ENCODE data around the gene ZBTB42. TPM values are rescaled to one million over a fixed set of nuclear protein-coding genes. Genes with fewer than 3 reads are reported as not detected.

Gene ZBTB42
- total and polyA plus RNA-seq, 2 of the 13 experiments (the other 11 are each of a cell fraction or from before 2014, with no cell fraction given) = 2.8 to 4.2 TPM

DNA sequence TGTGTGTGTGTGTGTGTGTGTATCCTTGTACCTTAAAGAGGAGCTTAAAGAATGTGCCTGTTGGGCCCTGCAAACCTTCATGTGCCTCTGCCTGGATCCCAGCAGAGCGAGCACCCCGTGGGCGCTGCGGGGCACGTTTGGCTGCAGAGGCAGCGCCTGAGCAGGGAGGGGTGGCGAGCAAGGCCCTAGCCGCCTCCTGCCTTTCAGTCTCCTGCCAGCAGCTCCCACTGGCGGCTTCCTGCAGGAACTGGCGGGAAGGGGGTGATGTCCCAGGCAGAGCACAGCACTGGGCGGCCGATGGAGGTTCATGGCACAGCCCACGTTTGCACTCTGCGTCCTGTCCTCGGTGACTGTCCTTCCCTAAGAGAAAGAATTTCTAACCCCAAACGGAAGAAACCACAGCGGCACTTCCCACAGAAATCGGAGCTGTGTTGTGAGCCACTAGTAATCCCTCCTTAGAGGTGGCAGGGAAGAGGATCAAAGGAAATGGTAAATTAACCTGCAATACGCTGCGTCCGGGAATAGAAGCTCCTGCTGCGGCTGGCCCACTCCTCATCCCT is 19.8 kb downstream of the ZBTB42 start (continued):
- no peak for TF ChIP-seq DDIT3 (CRISPR knock-in tag; IDR thresholded peaks at IDR 0.05)
- 0 out of 2 replicates have a peak, but pooled peaks have one; percentile 30 for TF ChIP-seq E2F1 (CRISPR knock-in tag; IDR thresholded peaks at IDR 0.05)
- TF ChIP-seq, protein P1, sequence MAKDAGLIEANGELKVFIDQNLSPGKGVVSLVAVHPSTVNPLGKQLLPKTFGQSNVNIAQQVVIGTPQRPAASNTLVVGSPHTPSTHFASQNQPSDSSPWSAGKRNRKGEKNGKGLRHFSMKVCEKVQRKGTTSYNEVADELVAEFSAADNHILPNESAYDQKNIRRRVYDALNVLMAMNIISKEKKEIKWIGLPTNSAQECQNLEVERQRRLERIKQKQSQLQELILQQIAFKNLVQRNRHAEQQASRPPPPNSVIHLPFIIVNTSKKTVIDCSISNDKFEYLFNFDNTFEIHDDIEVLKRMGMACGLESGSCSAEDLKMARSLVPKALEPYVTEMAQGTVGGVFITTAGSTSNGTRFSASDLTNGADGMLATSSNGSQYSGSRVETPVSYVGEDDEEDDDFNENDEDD (CRISPR knock-in tag; IDR thresholded peaks at IDR 0.05; ENCODE audit: borderline replicate concordance) = peak; percentile 77; the same call in 1 of the 2 replicates
- peak; percentile 75 for TF ChIP-seq ZNF800 (CRISPR knock-in tag; IDR thresholded peaks at IDR 0.05)
- 0 out of 2 replicates have a peak, but pooled peaks have one; percentile 28 for TF ChIP-seq ZIK1 (CRISPR knock-in tag; IDR thresholded peaks at IDR 0.05; ENCODE audit: borderline replicate concordance, low read depth)
- peak; percentile 79; the same call in 1 of the 2 replicates for TF ChIP-seq ZC3H13 (CRISPR knock-in tag; IDR thresholded peaks at IDR 0.05)
- TF ChIP-seq ZNF124 (CRISPR knock-in tag; IDR thresholded peaks at IDR 0.05) = no peak
- TF ChIP-seq ESRRA (CRISPR knock-in tag; IDR thresholded peaks at IDR 0.05; ENCODE audit: low read depth) = 0 out of 2 replicates have a peak, but pooled peaks have one; percentile 31
- TF ChIP-seq ZNF562 (CRISPR knock-in tag; IDR thresholded peaks at IDR 0.05; ENCODE audit: borderline replicate concordance) = no peak
- TF ChIP-seq ZNF12 (CRISPR knock-in tag; IDR thresholded peaks at IDR 0.05) = 0 out of 2 replicates have a peak, but pooled peaks have one; percentile 14
- 0 out of 2 replicates have a peak, but pooled peaks have one; percentile 8 for TF ChIP-seq BORCS8-MEF2B (CRISPR knock-in tag; IDR thresholded peaks at IDR 0.05)
- peak; percentile 57; the same call in 1 of the 2 replicates for TF ChIP-seq ZNF274 (CRISPR knock-in tag; IDR thresholded peaks at IDR 0.05)
- TF ChIP-seq, protein P2, sequence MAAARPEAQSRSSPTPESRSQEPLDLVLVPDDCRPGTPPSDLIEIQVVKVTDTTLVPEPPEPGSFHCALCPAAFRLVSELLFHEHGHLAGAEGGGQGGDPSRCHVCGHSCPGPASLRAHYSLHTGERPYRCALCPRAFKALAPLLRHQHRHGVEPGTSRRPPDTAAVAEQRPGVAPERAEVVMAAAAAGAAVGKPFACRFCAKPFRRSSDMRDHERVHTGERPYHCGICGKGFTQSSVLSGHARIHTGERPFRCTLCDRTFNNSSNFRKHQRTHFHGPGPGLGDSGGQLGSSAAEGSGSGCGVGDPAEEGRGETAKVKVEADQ (CRISPR knock-in tag; IDR thresholded peaks at IDR 0.05; ENCODE audit: borderline replicate concordance) = no peak
- TF ChIP-seq HOXA9 (CRISPR knock-in tag; IDR thresholded peaks at IDR 0.05; ENCODE audit: borderline replicate concordance) = no peak
- TF ChIP-seq NRL (CRISPR knock-in tag; IDR thresholded peaks at IDR 0.05; ENCODE audit: borderline replicate concordance) = 0 out of 2 replicates have a peak, but pooled peaks have one; percentile 11
- TF ChIP-seq TBX3 (IDR thresholded peaks at IDR 0.05; ENCODE audit: borderline replicate concordance) = no peak
- 0 out of 2 replicates have a peak, but pooled peaks have one; percentile 26 for TF ChIP-seq FOXA3 (CRISPR knock-in tag; IDR thresholded peaks at IDR 0.05)
- TF ChIP-seq, protein P3, sequence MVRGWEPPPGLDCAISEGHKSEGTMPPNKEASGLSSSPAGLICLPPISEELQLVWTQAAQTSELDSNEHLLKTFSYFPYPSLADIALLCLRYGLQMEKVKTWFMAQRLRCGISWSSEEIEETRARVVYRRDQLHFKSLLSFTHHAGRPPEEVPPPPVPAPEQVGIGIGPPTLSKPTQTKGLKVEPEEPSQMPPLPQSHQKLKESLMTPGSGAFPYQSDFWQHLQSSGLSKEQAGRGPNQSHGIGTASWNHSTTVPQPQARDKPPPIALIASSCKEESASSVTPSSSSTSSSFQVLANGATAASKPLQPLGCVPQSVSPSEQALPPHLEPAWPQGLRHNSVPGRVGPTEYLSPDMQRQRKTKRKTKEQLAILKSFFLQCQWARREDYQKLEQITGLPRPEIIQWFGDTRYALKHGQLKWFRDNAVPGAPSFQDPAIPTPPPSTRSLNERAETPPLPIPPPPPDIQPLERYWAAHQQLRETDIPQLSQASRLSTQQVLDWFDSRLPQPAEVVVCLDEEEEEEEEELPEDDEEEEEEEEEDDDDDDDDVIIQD (CRISPR knock-in tag; IDR thresholded peaks at IDR 0.05; ENCODE audit: low read depth) = peak; percentile 45; the same call in 1 of the 2 replicates
- TF ChIP-seq HNRNPLL (IDR thresholded peaks at IDR 0.05; ENCODE audit: low read depth, low read length, poor library complexity, severe bottlenecking) = peak; percentile 42
- peak; percentile 58 for TF ChIP-seq DMAP1 (CRISPR knock-in tag; IDR thresholded peaks at IDR 0.05)
- TF ChIP-seq ZNF839 (CRISPR knock-in tag; IDR thresholded peaks at IDR 0.05; ENCODE audit: borderline replicate concordance) = 0 out of 2 replicates have a peak, but pooled peaks have one; percentile 74
- 0 out of 2 replicates have a peak, but pooled peaks have one; percentile 31 for TF ChIP-seq ERF (CRISPR knock-in tag; IDR thresholded peaks at IDR 0.05)

Measured in HepG2 (cell line).